HCT116 (cell line): ENCODE measurements around the gene ZNF576. TPM values are rescaled to one million over a fixed set of nuclear protein-coding genes. Genes with fewer than 3 reads are reported as not detected.

Experiments
- ATAC-seq: fragments of 200-7000 bp; cut with Tn5 transposase; 2 replicates; pipeline ENCODE4 v1.9.1; 2020; ENCODE audit warnings: mild to moderate bottlenecking, moderate library complexity
- BruUV-seq: library from RNA; stranded (reverse); fragments of 400-500 nt; replicated peaks from 2 replicates; lab custom pipeline; 2021; lab: Mats Ljungman, UMichigan
- CTCF ChIA-PET: fragments of 300-600 bp; sonication (Branson Sonifier 250); formaldehyde crosslinking; loops from one replicate; lab custom pipeline; 2021; ENCODE audit warnings: antibody characterized with exemption; lab: Charles Lee
- POLR2A ChIA-PET: fragments of 300-600, 350-600 bp; sonication (Branson Sonifier 250); formaldehyde crosslinking; loops from one replicate; lab custom pipeline; 2021; ENCODE audit warnings: antibody characterized with exemption; lab: Charles Lee
- RAD21 ChIA-PET, 2 experiments: fragments of 300-600 bp; sonication (Branson Sonifier 250); formaldehyde crosslinking; loops; one replicate each; lab custom pipeline; 2023; ENCODE audit warnings: low total read pairs in 2 of 2; ENCODE audit not compliant: uncharacterized antibody in 2 of 2, unreplicated experiment in 2 of 2, low non-redundant PET in 1 of 2; lab: Charles Lee
- DNase-seq: peaks from one replicate; pipeline ENCODE4 v3.0.0-alpha.2; 2010; ENCODE audit warnings: low read depth, low spot score
- H2AFZ ChIP-seq: fragments of 200-600 bp; shearing (Covaris generic), sonication (generic); 2 replicates; pipeline ENCODE4 v1.6.1; 2017; ENCODE audit warnings: low read depth, mixed run types, mixed read lengths, antibody characterized with exemption, low read length; ENCODE audit not compliant: poor library complexity, severe bottlenecking
- H3K27ac ChIP-seq: 2 replicates; pipeline ENCODE4 v1.5.1; 2012; ENCODE audit warnings: low read depth, low read length
- H3K27me3 ChIP-seq: fragments of 200-600 bp; sonication (generic); 2 replicates; pipeline ENCODE4 v1.6.1; 2016; ENCODE audit warnings: mixed run types, low read length, mixed read lengths; ENCODE audit not compliant: insufficient read depth
- H3K36me3 ChIP-seq, 2 experiments: fragments of 200-500 bp in 1 of 2; fragments of 200-600 bp in 1 of 2; sonication (Bioruptor generic) in 1 of 2; sonication (generic) in 1 of 2; 2 replicates each; pipeline versions ENCODE4 v1.5.1 to v1.6.1; 2014 to 2016; ENCODE audit warnings: low read length in 2 of 2, inconsistent platforms in 1 of 2, mixed read lengths in 1 of 2, mixed run types in 1 of 2; ENCODE audit not compliant: insufficient read depth in 2 of 2, control insufficient read depth in 1 of 2
- H3K4me1 ChIP-seq, 2 experiments: fragments of 200-600 bp in 1 of 2; sonication (generic) in 1 of 2; 2 replicates each; pipeline versions ENCODE4 v1.5.1 to v1.6.1; 2012 to 2017; ENCODE audit warnings: low read length in 2 of 2, inconsistent platforms in 1 of 2, mild to moderate bottlenecking in 1 of 2, mixed read lengths in 1 of 2, mixed run types in 1 of 2, moderate library complexity in 1 of 2; ENCODE audit not compliant: insufficient read depth in 2 of 2, control insufficient read depth in 1 of 2
- H3K4me2 ChIP-seq: fragments of 200-600 bp; sonication (generic); 2 replicates; pipeline ENCODE4 v1.6.1; 2017; ENCODE audit warnings: mixed run types, low read length, mixed read lengths
- H3K4me3 ChIP-seq, 2 experiments: fragments of 200-600 bp in 1 of 2; sonication (generic) in 1 of 2; replicated peaks in 1 of 2; 2 replicates each; pipeline ENCODE4 v1.5.1; 2011 to 2016; ENCODE audit warnings: low read length in 2 of 2, control low read depth in 1 of 2, low read depth in 1 of 2, mild to moderate bottlenecking in 1 of 2, mixed read lengths in 1 of 2, mixed run types in 1 of 2
- H3K79me2 ChIP-seq: fragments of 200-600 bp; sonication (generic); 2 replicates; pipeline ENCODE4 v1.6.1; 2017; ENCODE audit warnings: mild to moderate bottlenecking, mixed run types, low read length, moderate library complexity, mixed read lengths; ENCODE audit not compliant: insufficient read depth
- H3K9ac ChIP-seq: fragments of 200-600 bp; sonication (generic); 2 replicates; pipeline ENCODE4 v1.6.1; 2016; ENCODE audit warnings: low read length, mixed read lengths
- H3K9me2 ChIP-seq: fragments of 200-600 bp; sonication (generic), shearing (Covaris generic); 2 replicates; pipeline ENCODE4 v1.6.1; 2017; ENCODE audit warnings: mixed run types, mild to moderate bottlenecking, moderate library complexity; ENCODE audit not compliant: insufficient read depth
- H3K9me3 ChIP-seq, 2 experiments: fragments of 200-500 bp in 1 of 2; fragments of 200-600 bp in 1 of 2; sonication (Bioruptor generic) in 1 of 2; sonication (generic) in 1 of 2; 2 replicates each; pipeline ENCODE4 v1.6.1; 2014 to 2017; ENCODE audit warnings: low read length in 2 of 2, mixed read lengths in 2 of 2, inconsistent platforms in 1 of 2, low read depth in 1 of 2, mild to moderate bottlenecking in 1 of 2, mixed run types in 1 of 2, moderate library complexity in 1 of 2; ENCODE audit not compliant: control insufficient read depth in 1 of 2, insufficient read depth in 1 of 2
- H4K20me1 ChIP-seq: fragments of 200-600 bp; sonication (generic), shearing (Covaris generic); 2 replicates; pipeline ENCODE4 v1.6.1; 2017; ENCODE audit warnings: mixed run types, mild to moderate bottlenecking, moderate library complexity; ENCODE audit not compliant: insufficient read depth
- ATF3 ChIP-seq: IDR thresholded peaks from 2 replicates; pipeline ENCODE4 v1.6.1; 2012
- CBX3 ChIP-seq: IDR thresholded peaks from 2 replicates; pipeline ENCODE4 v1.6.1; 2012; ENCODE audit warnings: low read depth
- CTCF ChIP-seq, 3 experiments: fragments of 200-600 bp in 1 of 3; sonication (generic) in 1 of 3; IDR thresholded peaks in 2 of 3; conservative IDR thresholded peaks in 1 of 3; 2 replicates each; pipeline ENCODE4 v1.5.1; 2012 to 2017; ENCODE audit warnings: low read depth in 2 of 3, low read length in 2 of 3, antibody characterized with exemption in 1 of 3, borderline replicate concordance in 1 of 3, control low read depth in 1 of 3, mild to moderate bottlenecking in 1 of 3, mixed read lengths in 1 of 3, mixed run types in 1 of 3, moderate library complexity in 1 of 3; ENCODE audit not compliant: insufficient read depth in 1 of 3
- EGR1 ChIP-seq: IDR thresholded peaks from 2 replicates; pipeline ENCODE4 v1.6.1; 2012; ENCODE audit warnings: low read depth
- ELF1 ChIP-seq: IDR thresholded peaks from 2 replicates; pipeline ENCODE4 v1.6.1; 2012; ENCODE audit warnings: low read depth, borderline replicate concordance
- EZH2phosphoT487 ChIP-seq: fragments of 200-600 bp; IDR thresholded peaks from 2 replicates; pipeline ENCODE4 v1.6.1; 2018; ENCODE audit warnings: antibody characterized with exemption, borderline replicate concordance
- FOSL1 ChIP-seq: IDR thresholded peaks from 2 replicates; pipeline ENCODE4 v1.6.1; 2012; ENCODE audit warnings: low read depth
- JUND ChIP-seq: IDR thresholded peaks from 2 replicates; pipeline ENCODE4 v1.6.1; 2012
- MAX ChIP-seq: IDR thresholded peaks from 2 replicates; pipeline ENCODE4 v1.6.1; 2012
- SIN3A ChIP-seq: IDR thresholded peaks from 2 replicates; pipeline ENCODE4 v1.6.1; 2012; ENCODE audit warnings: low read depth
- TCF7L2 ChIP-seq: IDR thresholded peaks from 2 replicates; pipeline ENCODE4 v1.7.0; 2011; ENCODE audit warnings: borderline replicate concordance, inconsistent platforms; ENCODE audit not compliant: insufficient read depth, insufficient read length; ENCODE audit errors: extremely low read depth
- ZFX ChIP-seq: fragments of 450-650 bp; IDR thresholded peaks from 2 replicates; pipeline ENCODE4 v1.6.1; 2017
- ZNF274 ChIP-seq: fragments of 200-500 bp; sonication (Bioruptor generic); IDR thresholded peaks from 2 replicates; pipeline ENCODE4 v1.6.1; 2014; ENCODE audit warnings: mild to moderate bottlenecking, low read depth, low read length, inconsistent platforms
- intact Hi-C: fragments of 100-400 bp; cut with micrococcal nuclease; formaldehyde crosslinking; loops from 2 replicates; pipeline ENCODE4 v1.10.0; 2022
- total RNA-seq: library from RNA; stranded (reverse); gene quantifications from one replicate; pipeline ENCODE4 v1.2.1, GENCODE V29; 2021; ENCODE audit not compliant: unreplicated experiment

The ZNF576 gene
- total RNA-seq, 1 experiment from 2014 or later: 11.2 TPM

GRCh38 chr19:43612374-43612773 lies 16.0 kb downstream of the ZNF576 start (continued):
- TF ChIP-seq JUND: no peak

GRCh38 chr19:43616306-43616705 lies 19.9 kb downstream of the ZNF576 start:
- H3K9ac ChIP-seq: no peak overlapping the region
- intact Hi-C loops: no loop called here
- peaks cover 27% of the 10 kb centered on the region for H3K79me2 ChIP-seq
- ChIA-PET CTCF (no interaction called here), POLR2A (no interaction called here), RAD21 (no interaction called here)
- no peaks in the 10 kb centered on the region for H3K9me2 ChIP-seq
- no peak for DNase-seq
- no TSS peak for BruUV-seq
- H4K20me1 ChIP-seq: no peaks in the 10 kb centered on the region
- no peak overlapping the region for H3K27ac ChIP-seq
- no peak overlapping the region for H3K4me3 ChIP-seq
- H2AFZ ChIP-seq: no peak overlapping the region
- H3K4me1 ChIP-seq: peaks cover 7 to 22% of the 10 kb centered on the region in 2 experiments; a peak in 3 of 4 replicates
- peaks cover 6 to 7% of the 10 kb centered on the region in 2 experiments; a peak in 2 of 4 replicates for H3K36me3 ChIP-seq
- TF ChIP-seq TCF7L2 (no peak), ELF1 (no peak), FOSL1 (no peak)
- no peaks in the 10 kb centered on the region for H3K27me3 ChIP-seq
- no peak for ATAC-seq
- no peak overlapping the region for H3K4me2 ChIP-seq
- H3K9me3 ChIP-seq: no peaks in the 10 kb centered on the region

- POLR2A ChIA-PET: interaction anchor here (1.0 kb wide), 1 partner anchor 18 kb away, joined by 3 read pairs; no protein-coding TSS in a partner anchor
- CTCF ChIA-PET: interaction anchor here (0.7 kb wide), 1 partner anchor 98 kb away, joined by 5 read pairs; no protein-coding TSS in a partner anchor
Measured at GRCh38 chr19:43616954-43617353, 20.6 kb downstream of the ZNF576 start.

More at GRCh38 chr19:43616954-43617353, 20.6 kb downstream of the ZNF576 start:
- Histone ChIP-seq H3K36me3 (peaks cover 3 to 6% of the 10 kb centered on the region in 2 experiments; a peak in 2 of 4 replicates), H3K4me2 (no peak overlapping the region), H3K9ac (no peak overlapping the region), H3K4me3 (no peak overlapping the region), H3K4me1 (peaks cover 7 to 22% of the 10 kb centered on the region in 2 experiments; a peak in 3 of 4 replicates), H3K9me2 (no peaks in the 10 kb centered on the region), H3K27me3 (no peaks in the 10 kb centered on the region), H4K20me1 (no peaks in the 10 kb centered on the region), H3K79me2 (peaks cover 27% of the 10 kb centered on the region), H2AFZ (no peak overlapping the region), H3K27ac (no peak overlapping the region), H3K9me3 (no peaks in the 10 kb centered on the region)
- ATAC-seq: no peak
- intact Hi-C loops: no loop called here
- TF ChIP-seq EZH2phosphoT487 (no peak), CBX3 (no peak), ZFX (no peak), CTCF (IDR thresholded peaks at IDR 0.05 in 2 of 3, conservative IDR thresholded peaks at IDR 0.05 in 1 of 3; ENCODE audit: borderline replicate concordance in 1 of 3, insufficient read depth in 1 of 3, low read depth in 2 of 3, low read length in 2 of 3) (no peak), MAX (no peak), ATF3 (no peak), ZNF274 (no peak), SIN3A (no peak), EGR1 (no peak), TCF7L2 (no peak)
- RAD21 ChIA-PET: no interaction called here
- BruUV-seq: no TSS peak
- DNase-seq: no peak
